CD4-positive, alpha-beta T cell (primary cell): Measurements from ENCODE around the gene ZNF568. TPM values are rescaled to one million over a fixed set of nuclear protein-coding genes. Genes with fewer than 3 reads are reported as not detected.

ENCODE experiments used
- ATAC-seq: fragments of 200-7000 bp; cut with Tn5 transposase; one replicate; pipeline ENCODE4 v1.10.0; 2022; ENCODE audit warnings: mild to moderate bottlenecking; ENCODE audit not compliant: poor library complexity
- CTCF ChIA-PET: fragments of 350-600 bp; sonication (Branson Sonifier 250); formaldehyde crosslinking; loops from one replicate; lab custom pipeline; 2021; ENCODE audit warnings: antibody characterized with exemption, inconsistent platforms; lab: Charles Lee
- POLR2A ChIA-PET: fragments of 350-600 bp; sonication (Branson Sonifier 250); formaldehyde crosslinking; loops from one replicate; lab custom pipeline; 2021; ENCODE audit warnings: antibody characterized with exemption, inconsistent platforms; lab: Charles Lee
- DNase-seq, 14 experiments: peaks; one replicate each; pipeline ENCODE4 v3.0.0-alpha.2; 2013 to 2020; ENCODE audit warnings: mixed read lengths in 2 of 14
- H3K27ac ChIP-seq, 2 donors: one replicate each; pipeline versions ENCODE4 v1.5.1 to v1.7.0; 2013; ENCODE audit warnings: low read length in 2 of 2, low read depth in 1 of 2, mild to moderate bottlenecking in 1 of 2
- H3K27me3 ChIP-seq, 2 experiments: 1 replicate in 1 of 2; 2 replicates in 1 of 2; pipeline versions ENCODE4 v1.6.1 to v1.7.0; 2013; ENCODE audit warnings: low read length in 2 of 2, control low read depth in 1 of 2, mild to moderate bottlenecking in 1 of 2, moderate library complexity in 1 of 2; ENCODE audit not compliant: insufficient read depth in 2 of 2, control insufficient read depth in 1 of 2
- H3K36me3 ChIP-seq: one replicate; pipeline ENCODE4 v1.6.1; 2013; ENCODE audit warnings: low read length, control low read depth; ENCODE audit not compliant: insufficient read depth
- H3K4me1 ChIP-seq: one replicate; pipeline ENCODE4 v1.6.1; 2013; ENCODE audit warnings: low read length, control low read depth; ENCODE audit not compliant: insufficient read depth
- H3K4me3 ChIP-seq: one replicate; pipeline ENCODE4 v1.5.1; 2013; ENCODE audit warnings: mild to moderate bottlenecking, low read length, moderate library complexity
- H3K9me3 ChIP-seq, 2 experiments: 1 replicate in 1 of 2; 2 replicates in 1 of 2; pipeline versions ENCODE4 v1.6.1 to v1.7.0; 2013; ENCODE audit warnings: low read length in 2 of 2, mild to moderate bottlenecking in 2 of 2, control low read depth in 1 of 2, moderate library complexity in 1 of 2; ENCODE audit not compliant: control insufficient read depth in 1 of 2, insufficient read depth in 1 of 2
- H3K27ac Mint-ChIP-seq: one replicate; pipeline ENCODE4 v1.8.0; 2020; ENCODE audit warnings: mixed read lengths
- H3K27me3 Mint-ChIP-seq: one replicate; pipeline ENCODE4 v1.8.0; 2021; ENCODE audit warnings: mixed read lengths
- H3K36me3 Mint-ChIP-seq: one replicate; pipeline ENCODE4 v1.8.0; 2021; ENCODE audit warnings: low read depth, mixed read lengths
- H3K4me1 Mint-ChIP-seq: one replicate; pipeline ENCODE4 v1.8.0; 2021; ENCODE audit warnings: low read depth, mixed read lengths
- H3K4me3 Mint-ChIP-seq: one replicate; pipeline ENCODE4 v1.8.0; 2020; ENCODE audit warnings: mild to moderate bottlenecking, mixed read lengths
- H3K9me3 Mint-ChIP-seq: one replicate; pipeline ENCODE4 v1.8.0; 2020; ENCODE audit warnings: mixed read lengths
- intact Hi-C, 2 experiments: fragments of 100-400 bp; cut with DNase I in 1 of 2; cut with micrococcal nuclease in 1 of 2; formaldehyde crosslinking; loops; one replicate each; pipeline versions ENCODE4 v1.15.1 to v1.9.0; 2023 to 2025; cut with DNase I, micrococcal nuclease
- total RNA-seq, 174 experiments: library from RNA in 2 of 174; stranded (reverse) in 2 of 174; gene quantifications; one replicate each; pipeline ENCODE4 v1.2.3 and lab custom pipeline; 2021 to 2026
- TF ChIP-seq, protein P1 (sequence below): fragments of 200-600 bp; IDR thresholded peaks from one replicate; pipeline ENCODE4 v1.8.0; 2022; ENCODE audit warnings: antibody characterized with exemption, mild to moderate bottlenecking

Gene ZNF568
- total RNA-seq, 2 experiments from 2014 or later, result 3.0 to 4.2 TPM

DNA sequence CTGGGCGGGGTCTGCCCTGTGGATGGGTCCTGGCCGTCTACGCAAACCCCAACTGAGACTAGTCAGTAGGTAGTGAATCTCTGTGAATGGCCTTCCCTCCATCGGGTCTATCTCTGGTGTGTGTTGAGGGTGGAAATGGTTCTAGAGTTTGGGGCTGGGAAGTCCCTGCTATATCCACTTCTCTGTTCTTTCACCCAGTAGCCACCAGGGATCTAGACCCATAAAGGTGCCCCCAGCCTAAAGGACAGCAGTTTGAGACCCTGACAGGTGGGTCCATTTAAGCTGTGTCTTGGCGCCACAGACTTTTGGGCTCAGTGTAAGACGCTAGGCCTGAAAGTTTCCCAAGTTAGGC lies 57.7 kb downstream of the ZNF568 start:
- no peaks in the 10 kb centered on the region for H3K27me3 Mint-ChIP-seq
- CTCF ChIA-PET, result interaction anchor here (0.6 to 1.6 kb wide), 22 partner anchors 13 to 806 kb away, joined by 3 to 11 read pairs (median 4); partner anchors contain the start of genes ZNF146, ZNF345, ZNF420 and ZNF565

DNA sequence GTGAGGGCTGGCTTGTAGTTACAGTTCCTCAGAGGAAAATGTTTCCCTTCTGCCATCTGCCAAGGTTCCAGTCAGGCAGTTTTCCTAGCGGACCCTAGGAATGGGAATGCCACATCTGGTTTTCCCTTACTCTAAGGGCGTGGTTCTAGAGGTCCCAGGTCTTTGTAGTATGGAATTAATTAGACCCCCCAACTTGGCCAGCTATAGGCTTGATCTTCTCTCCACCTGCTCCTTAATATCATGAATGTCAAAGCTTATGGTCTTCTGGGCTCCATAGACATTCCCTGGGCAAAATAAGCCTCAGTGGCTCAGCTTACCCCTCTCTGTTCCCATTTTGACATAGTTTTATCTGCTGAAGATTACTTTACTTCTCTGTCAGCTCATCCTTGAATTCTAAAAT lies 70.0 kb downstream of the ZNF568 start:
- DNase-seq (no peak), ATAC-seq (no peak)
- peaks cover 92% of the 10 kb centered on the region for H3K36me3 Mint-ChIP-seq
- Histone ChIP-seq H3K9me3 (peaks cover 36 to 37% of the 10 kb centered on the region in 2 experiments), H3K36me3 (peaks cover 5% of the 10 kb centered on the region), H3K27ac (no peak overlapping the region), H3K4me3 (no peak overlapping the region), H3K4me1 (no peaks in the 10 kb centered on the region), H3K27me3 (no peaks in the 10 kb centered on the region)
- no peaks in the 10 kb centered on the region for H3K4me1 Mint-ChIP-seq
- H3K9me3 Mint-ChIP-seq, result peaks cover 21% of the 10 kb centered on the region
- H3K27ac Mint-ChIP-seq, result no peak overlapping the region
- no peaks in the 10 kb centered on the region for H3K27me3 Mint-ChIP-seq
- H3K4me3 Mint-ChIP-seq, result no peak overlapping the region
- CTCF ChIA-PET, result interaction anchor here (0.6 to 1.5 kb wide), 2 partner anchors 13 to 582 kb away, joined by 3 to 4 read pairs; no protein-coding TSS in a partner anchor
- POLR2A ChIA-PET, result no interaction called here
- TF ChIP-seq, protein P1, sequence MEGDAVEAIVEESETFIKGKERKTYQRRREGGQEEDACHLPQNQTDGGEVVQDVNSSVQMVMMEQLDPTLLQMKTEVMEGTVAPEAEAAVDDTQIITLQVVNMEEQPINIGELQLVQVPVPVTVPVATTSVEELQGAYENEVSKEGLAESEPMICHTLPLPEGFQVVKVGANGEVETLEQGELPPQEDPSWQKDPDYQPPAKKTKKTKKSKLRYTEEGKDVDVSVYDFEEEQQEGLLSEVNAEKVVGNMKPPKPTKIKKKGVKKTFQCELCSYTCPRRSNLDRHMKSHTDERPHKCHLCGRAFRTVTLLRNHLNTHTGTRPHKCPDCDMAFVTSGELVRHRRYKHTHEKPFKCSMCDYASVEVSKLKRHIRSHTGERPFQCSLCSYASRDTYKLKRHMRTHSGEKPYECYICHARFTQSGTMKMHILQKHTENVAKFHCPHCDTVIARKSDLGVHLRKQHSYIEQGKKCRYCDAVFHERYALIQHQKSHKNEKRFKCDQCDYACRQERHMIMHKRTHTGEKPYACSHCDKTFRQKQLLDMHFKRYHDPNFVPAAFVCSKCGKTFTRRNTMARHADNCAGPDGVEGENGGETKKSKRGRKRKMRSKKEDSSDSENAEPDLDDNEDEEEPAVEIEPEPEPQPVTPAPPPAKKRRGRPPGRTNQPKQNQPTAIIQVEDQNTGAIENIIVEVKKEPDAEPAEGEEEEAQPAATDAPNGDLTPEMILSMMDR, result no peak
- intact Hi-C loops, result no loop called here

More for the DNA sequence above, 57.7 kb downstream of the ZNF568 start:
- TF ChIP-seq, protein P1, result no peak
- H3K36me3 Mint-ChIP-seq, result peaks cover 54% of the 10 kb centered on the region
- peaks cover 17% of the 10 kb centered on the region for H3K4me1 ChIP-seq
- peak overlapping the region; percentile 92 for H3K4me3 Mint-ChIP-seq
- no peaks in the 10 kb centered on the region for H3K27me3 ChIP-seq
- no peak overlapping the region for H3K27ac ChIP-seq
- POLR2A ChIA-PET, result interaction anchor here (0.6 to 1.8 kb wide), 8 partner anchors 58 to 513 kb away, joined by 3 to 10 read pairs (median 5); partner anchors contain the start of genes ZNF345, ZNF383, ZNF420 and ZNF527
- DNase-seq, result peak in 1 of 14 experiments; percentile 6
- H3K4me1 Mint-ChIP-seq, result peaks cover 16% of the 10 kb centered on the region
- H3K27ac Mint-ChIP-seq, result peak overlapping the region; percentile 94
- intact Hi-C loops, result loop anchor here (1.0 to 10.0 kb wide), 9 partner anchors 57 to 859 kb away; partner anchors contain the start of genes ZNF383 (in 2 of the 2), ZNF420 (in 2 of the 2), OVOL3 (in 1 of the 2) and POLR2I (in 1 of the 2)
- H3K4me3 ChIP-seq, result peak overlapping the region; percentile 83
- peaks cover 0 to 32% of the 10 kb centered on the region in 2 experiments for H3K9me3 ChIP-seq
- H3K36me3 ChIP-seq, result no peaks in the 10 kb centered on the region
- no peak for ATAC-seq
- H3K9me3 Mint-ChIP-seq, result peaks cover 3% of the 10 kb centered on the region

DNA sequence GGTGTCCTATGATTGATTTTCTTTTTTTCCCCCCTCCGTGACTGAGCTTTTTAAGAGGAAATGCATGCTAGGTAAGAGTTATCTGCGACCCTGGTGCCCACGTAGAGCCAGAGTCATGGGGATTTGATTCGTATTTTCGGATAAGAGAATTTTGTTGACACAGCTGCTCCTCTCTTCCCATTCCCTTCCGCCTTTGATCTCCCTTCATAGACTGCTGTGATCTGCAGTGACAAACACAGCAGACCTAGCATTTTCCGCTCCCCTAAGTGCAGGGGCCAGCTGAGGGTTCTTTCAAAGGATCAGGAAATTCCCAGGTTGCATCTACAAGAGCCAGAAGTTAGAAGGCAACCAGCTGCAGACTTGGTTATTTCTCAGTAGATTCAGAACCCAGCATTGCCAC lies 70.5 kb downstream of the ZNF568 start:
- Mint-ChIP-seq H3K9me3 (peaks cover 23% of the 10 kb centered on the region), H3K27me3 (no peaks in the 10 kb centered on the region), H3K4me3 (no peak overlapping the region), H3K36me3 (peaks cover 92% of the 10 kb centered on the region), H3K4me1 (no peaks in the 10 kb centered on the region), H3K27ac (no peak overlapping the region)
- Histone ChIP-seq H3K27me3 (no peaks in the 10 kb centered on the region), H3K9me3 (peaks cover 37 to 39% of the 10 kb centered on the region in 2 experiments), H3K4me1 (no peaks in the 10 kb centered on the region), H3K27ac (no peak overlapping the region), H3K36me3 (peaks cover 9% of the 10 kb centered on the region), H3K4me3 (no peak overlapping the region)
- ChIA-PET CTCF (interaction anchor here (0.6 to 1.5 kb wide), 2 partner anchors 13 to 582 kb away, joined by 3 to 4 read pairs; no protein-coding TSS in a partner anchor), POLR2A (no interaction called here)
- DNase-seq (no peak), ATAC-seq (no peak)
- intact Hi-C loops, result no loop called here
- TF ChIP-seq, protein P1, result no peak
